BLaER1 (cell line): ENCODE data around the gene FAM124A.

ENCODE experiments used
- H3K27ac ChIP-seq: shearing (Covaris generic); formaldehyde crosslinking; 2 replicates; pipeline ENCODE4 v1.8.1; 2022
- H3K27me3 ChIP-seq: shearing (Covaris generic); formaldehyde crosslinking; 2 replicates; pipeline ENCODE4 v1.8.1; 2022
- H3K36me3 ChIP-seq: shearing (Covaris generic); formaldehyde crosslinking; 2 replicates; pipeline ENCODE4 v1.8.1; 2022
- H3K4me1 ChIP-seq: shearing (Covaris generic); formaldehyde crosslinking; 2 replicates; pipeline ENCODE4 v1.8.1; 2022
- H3K4me2 ChIP-seq: shearing (Covaris generic); formaldehyde crosslinking; 2 replicates; pipeline ENCODE4 v1.8.1; 2022
- H3K4me3 ChIP-seq: shearing (Covaris generic); formaldehyde crosslinking; 2 replicates; pipeline ENCODE4 v1.8.1; 2022
- H3K9ac ChIP-seq: shearing (Covaris generic); formaldehyde crosslinking; 2 replicates; pipeline ENCODE4 v1.8.1; 2022
- H3K9me3 ChIP-seq: shearing (Covaris generic); formaldehyde crosslinking; 2 replicates; pipeline ENCODE4 v1.8.1; 2022
- H4K20me1 ChIP-seq: shearing (Covaris generic); formaldehyde crosslinking; 2 replicates; pipeline ENCODE4 v1.8.1; 2022
- Cebpa-rat ChIP-seq: shearing (Covaris generic); IDR thresholded peaks from 2 replicates; pipeline ENCODE4 v1.8.1; 2022

The FAM124A gene

DNA sequence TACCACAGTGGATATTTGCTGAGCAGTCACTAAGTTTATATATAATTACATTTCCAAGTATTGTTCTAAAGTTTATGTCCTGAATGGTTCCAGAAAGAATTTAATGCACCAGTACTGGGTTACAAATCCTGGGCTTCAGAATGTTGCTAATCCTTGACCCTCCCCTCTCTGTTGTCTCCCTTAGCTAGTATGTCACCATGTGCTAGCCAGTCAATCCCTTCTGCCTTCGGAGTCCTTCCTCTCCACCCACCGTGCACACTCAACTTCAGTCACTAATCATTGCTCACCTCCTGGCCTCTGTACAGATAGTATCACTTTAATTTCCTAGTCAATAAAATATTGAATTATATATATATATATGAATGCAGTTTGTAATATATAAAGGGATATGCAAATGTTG lies 7.5 kb downstream of the FAM124A start:
- Histone ChIP-seq H3K4me3 (no peak overlapping the region), H4K20me1 (no peaks in the 10 kb centered on the region), H3K36me3 (no peaks in the 10 kb centered on the region), H3K27ac (no peak overlapping the region), H3K9ac (no peak overlapping the region), H3K9me3 (no peaks in the 10 kb centered on the region), H3K27me3 (peaks cover 1% of the 10 kb centered on the region; the same call in 1 of the 2 replicates), H3K4me2 (no peak overlapping the region), H3K4me1 (peaks cover 10% of the 10 kb centered on the region)
- no peak for TF ChIP-seq Cebpa-rat

DNA sequence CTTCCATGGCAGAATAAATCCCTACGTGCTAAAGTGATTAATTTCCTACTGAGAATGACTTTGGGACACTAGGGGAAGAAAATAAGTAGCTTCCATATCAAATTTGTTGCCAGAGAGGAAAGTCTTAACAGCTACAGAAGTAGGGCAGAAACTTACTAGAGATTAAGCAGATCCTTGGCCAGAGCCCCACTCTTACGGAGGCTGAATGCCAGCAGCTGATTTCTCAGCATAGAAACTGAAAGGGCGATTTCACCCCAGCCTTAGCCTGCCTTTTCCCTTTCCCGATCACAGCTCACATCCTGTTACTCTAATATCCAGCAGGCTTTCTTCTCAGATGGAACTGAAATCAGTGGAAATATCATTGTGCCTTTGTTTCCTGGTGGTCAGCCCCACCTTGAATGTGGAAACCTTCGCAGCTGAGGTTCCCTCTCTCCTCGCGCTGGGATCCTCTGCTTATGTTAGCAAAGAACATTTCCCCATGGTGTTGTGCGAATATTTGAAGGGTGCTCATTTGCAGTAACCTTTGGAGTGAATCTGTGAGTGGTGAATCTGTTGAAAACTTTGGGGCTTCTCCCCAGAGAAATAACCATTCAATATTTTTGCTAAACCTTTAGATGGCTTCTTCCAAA lies 8.4 kb downstream of the FAM124A start:
- no peak overlapping the region for H3K9ac ChIP-seq
- TF ChIP-seq Cebpa-rat: no peak

DNA sequence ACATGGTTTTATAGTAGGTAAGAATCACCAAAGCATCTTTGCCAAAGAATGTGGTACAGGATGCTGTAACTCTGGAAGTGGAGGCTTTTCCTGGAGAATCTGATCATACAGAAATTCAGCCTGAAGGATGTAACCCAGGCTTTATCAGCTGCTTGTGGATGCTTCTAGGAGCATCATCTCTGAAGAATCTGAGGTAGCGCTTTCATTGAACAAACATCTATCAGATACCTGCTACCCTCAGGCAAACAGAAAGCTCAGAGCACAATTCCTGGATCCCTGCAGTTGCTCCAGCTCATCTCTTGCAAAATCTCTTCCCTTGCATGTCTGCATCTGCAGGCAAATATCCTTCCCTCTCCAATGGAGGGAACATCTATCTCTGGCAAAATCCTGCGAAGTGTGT lies 9.3 kb downstream of the FAM124A start:
- Histone ChIP-seq H3K36me3 (no peaks in the 10 kb centered on the region), H3K9me3 (no peaks in the 10 kb centered on the region), H4K20me1 (no peaks in the 10 kb centered on the region), H3K4me3 (no peak overlapping the region), H3K4me1 (peaks cover 28% of the 10 kb centered on the region), H3K27me3 (no peaks in the 10 kb centered on the region), H3K27ac (no peak overlapping the region), H3K9ac (no peak overlapping the region), H3K4me2 (no peak overlapping the region)
- TF ChIP-seq Cebpa-rat: no peak

More for the DNA sequence above, 8.4 kb downstream of the FAM124A start:
- Histone ChIP-seq H3K27me3 (no peaks in the 10 kb centered on the region), H3K9me3 (no peaks in the 10 kb centered on the region), H3K4me2 (no peak overlapping the region), H3K36me3 (no peaks in the 10 kb centered on the region), H3K27ac (no peak overlapping the region), H4K20me1 (no peaks in the 10 kb centered on the region), H3K4me3 (no peak overlapping the region), H3K4me1 (peaks cover 19% of the 10 kb centered on the region)

DNA sequence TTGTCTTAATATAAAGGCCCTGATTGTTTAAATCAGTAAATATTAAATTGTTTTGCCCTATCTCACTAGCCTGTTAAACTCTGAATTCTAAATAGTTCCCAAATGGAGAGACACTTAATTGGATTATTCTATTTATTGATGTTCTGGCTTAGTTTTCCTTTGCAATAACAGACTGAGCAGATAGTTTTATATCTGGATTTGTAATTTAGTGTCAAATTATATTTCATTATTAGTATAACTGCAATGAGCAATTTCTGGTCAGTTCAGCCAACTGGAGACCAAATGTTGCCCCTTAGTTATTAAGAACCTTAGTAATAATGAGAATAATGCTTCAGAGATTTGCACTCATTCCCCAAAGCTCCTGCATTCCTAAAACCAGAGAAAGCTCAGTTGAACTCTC lies 10.1 kb downstream of the FAM124A start:
- Histone ChIP-seq H3K27me3 (no peaks in the 10 kb centered on the region), H3K4me3 (no peak overlapping the region), H3K27ac (no peak overlapping the region), H3K4me1 (peaks cover 36% of the 10 kb centered on the region), H3K9ac (no peak overlapping the region), H3K36me3 (no peaks in the 10 kb centered on the region), H4K20me1 (no peaks in the 10 kb centered on the region), H3K9me3 (no peaks in the 10 kb centered on the region), H3K4me2 (no peak overlapping the region)
- TF ChIP-seq Cebpa-rat: no peak

DNA sequence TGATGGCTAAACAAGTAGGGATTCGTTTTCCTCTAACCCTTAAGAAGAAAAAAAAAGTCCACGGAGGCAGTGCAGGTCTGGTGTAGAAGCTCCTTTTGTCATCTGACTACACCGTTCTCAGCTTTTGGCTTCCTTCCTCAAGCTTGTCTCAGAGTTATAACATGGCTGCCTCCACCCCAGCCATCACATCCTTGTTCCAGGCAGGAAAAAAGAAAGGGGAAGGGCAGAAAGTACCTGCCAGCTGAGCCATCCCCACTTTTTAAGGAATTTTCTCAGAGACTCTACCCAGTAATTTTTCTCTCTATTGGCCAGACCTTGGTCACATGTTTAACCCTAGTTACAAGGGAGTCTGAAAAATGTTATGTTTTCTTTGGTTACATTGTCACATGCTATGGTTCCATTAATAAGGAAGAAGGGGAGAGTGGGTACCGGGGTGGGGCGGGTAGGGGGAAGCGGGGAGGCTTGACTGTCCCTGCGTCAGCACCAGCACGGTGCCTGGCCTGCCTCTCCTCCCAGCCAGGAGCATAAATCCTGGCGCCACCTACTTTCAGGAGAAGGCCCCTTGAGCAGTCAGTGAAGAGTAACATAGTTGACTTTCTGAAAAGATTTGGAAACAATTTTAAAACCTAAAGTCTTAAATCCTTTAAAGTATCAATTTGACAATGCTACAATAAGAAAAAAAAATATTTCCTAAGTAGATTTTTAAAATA lies 11.1 kb downstream of the FAM124A start:
- no peak overlapping the region for H3K9ac ChIP-seq
- H4K20me1 ChIP-seq: no peaks in the 10 kb centered on the region
- H3K27ac ChIP-seq: no peak overlapping the region
- no peak overlapping the region for H3K4me2 ChIP-seq
- no peak for TF ChIP-seq Cebpa-rat
- H3K36me3 ChIP-seq: no peaks in the 10 kb centered on the region
- H3K27me3 ChIP-seq: no peaks in the 10 kb centered on the region
- peaks cover 46% of the 10 kb centered on the region for H3K4me1 ChIP-seq
- no peaks in the 10 kb centered on the region for H3K9me3 ChIP-seq
- no peak overlapping the region for H3K4me3 ChIP-seq

DNA sequence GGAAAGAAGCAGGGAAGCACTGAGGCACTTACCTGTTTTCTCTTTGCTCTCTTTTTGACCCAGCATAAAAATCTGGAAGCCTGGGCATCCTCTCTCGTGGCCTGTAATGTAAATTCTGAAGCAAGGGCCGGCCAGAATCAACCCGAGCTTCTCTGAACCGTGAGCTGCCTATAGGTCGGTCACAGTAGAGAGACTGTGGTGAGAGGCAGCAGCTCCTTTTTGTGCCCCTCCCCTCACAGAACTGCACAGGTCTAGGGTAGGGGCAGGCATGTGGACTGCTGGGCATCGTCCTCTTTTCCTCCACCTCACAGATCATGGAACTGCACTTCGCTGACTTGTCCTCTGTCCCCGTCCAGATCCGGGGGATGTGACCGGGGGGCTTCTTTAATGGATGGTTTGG lies 12.5 kb downstream of the FAM124A start:
- H3K4me1 ChIP-seq: peaks cover 52% of the 10 kb centered on the region
- no peak for TF ChIP-seq Cebpa-rat
- H3K36me3 ChIP-seq: no peaks in the 10 kb centered on the region
- H3K9me3 ChIP-seq: no peaks in the 10 kb centered on the region
- H3K9ac ChIP-seq: no peak overlapping the region
- H3K27ac ChIP-seq: peak overlapping the region; percentile 15; the same call in 1 of the 2 replicates
- H4K20me1 ChIP-seq: no peaks in the 10 kb centered on the region
- no peaks in the 10 kb centered on the region for H3K27me3 ChIP-seq
- peak overlapping the region; percentile 76 for H3K4me2 ChIP-seq
- H3K4me3 ChIP-seq: no peak overlapping the region

DNA sequence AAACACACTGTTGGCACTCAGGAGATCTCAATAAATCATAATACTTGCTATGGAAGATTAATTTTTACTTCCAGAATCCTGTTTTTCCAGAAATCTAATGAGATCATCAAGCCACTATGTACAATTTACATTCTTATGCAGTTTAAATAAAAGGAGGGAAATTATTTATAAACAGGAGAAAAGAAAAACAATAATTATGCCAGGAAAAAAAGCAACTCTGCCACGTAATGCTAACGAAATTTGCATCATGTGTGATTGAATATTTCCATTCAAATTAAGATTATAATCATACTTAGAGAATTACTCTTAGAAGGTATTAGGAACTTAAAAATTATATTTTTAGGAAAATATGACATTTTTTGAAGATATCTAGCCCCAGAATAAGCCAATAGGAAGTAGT lies 13.0 kb downstream of the FAM124A start:
- Histone ChIP-seq H3K4me2 (peak overlapping the region; percentile 76), H3K36me3 (no peaks in the 10 kb centered on the region), H3K27me3 (no peaks in the 10 kb centered on the region), H4K20me1 (no peaks in the 10 kb centered on the region), H3K4me1 (peaks cover 52% of the 10 kb centered on the region), H3K9me3 (no peaks in the 10 kb centered on the region), H3K27ac (peak overlapping the region; percentile 55; the same call in 1 of the 2 replicates), H3K9ac (no peak overlapping the region), H3K4me3 (no peak overlapping the region)
- TF ChIP-seq Cebpa-rat: no peak

DNA sequence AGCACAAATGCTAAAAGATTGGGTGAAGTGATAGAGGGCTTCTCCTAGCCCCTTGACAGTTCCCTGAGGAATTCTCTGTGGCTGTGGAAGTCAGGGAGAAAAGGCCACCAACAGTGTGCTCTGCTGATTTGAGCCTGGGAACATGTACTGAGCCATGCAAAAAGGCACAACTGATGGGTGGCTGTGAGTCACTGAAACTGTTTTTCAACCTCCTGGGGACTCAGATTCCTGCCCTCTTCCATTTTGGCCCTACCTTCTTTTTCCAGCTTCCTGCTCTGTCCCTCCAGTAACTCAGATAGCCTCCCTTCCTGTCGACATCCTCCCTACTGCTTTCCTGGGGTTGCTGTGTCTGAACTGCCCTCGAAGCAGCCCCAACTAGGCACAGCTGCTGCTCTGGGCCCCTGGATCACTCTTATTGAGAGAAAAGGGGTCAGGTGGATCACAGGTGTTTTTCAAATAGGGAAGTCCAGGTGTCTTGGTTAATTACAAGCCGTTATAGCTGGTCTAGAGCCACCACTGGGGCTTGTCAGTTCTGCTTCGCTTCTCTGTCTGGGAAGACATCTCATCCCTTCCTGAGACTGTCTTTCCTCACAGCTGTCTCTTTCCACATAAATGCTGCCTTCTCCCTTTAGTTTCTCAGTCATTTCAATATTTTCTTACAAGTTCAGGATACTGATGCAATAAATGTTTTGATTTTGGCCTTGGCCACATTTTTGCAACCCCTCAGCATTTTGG lies 13.7 kb downstream of the FAM124A start:
- H3K4me3 ChIP-seq: no peak overlapping the region
- TF ChIP-seq Cebpa-rat: no peak
- H4K20me1 ChIP-seq: no peaks in the 10 kb centered on the region
- no peak overlapping the region for H3K9ac ChIP-seq
- H3K9me3 ChIP-seq: no peaks in the 10 kb centered on the region
- peak overlapping the region; percentile 76 for H3K4me2 ChIP-seq
- peaks cover 52% of the 10 kb centered on the region for H3K4me1 ChIP-seq
- peak overlapping the region; percentile 55 for H3K27ac ChIP-seq
- H3K27me3 ChIP-seq: no peaks in the 10 kb centered on the region
- H3K36me3 ChIP-seq: no peaks in the 10 kb centered on the region

DNA sequence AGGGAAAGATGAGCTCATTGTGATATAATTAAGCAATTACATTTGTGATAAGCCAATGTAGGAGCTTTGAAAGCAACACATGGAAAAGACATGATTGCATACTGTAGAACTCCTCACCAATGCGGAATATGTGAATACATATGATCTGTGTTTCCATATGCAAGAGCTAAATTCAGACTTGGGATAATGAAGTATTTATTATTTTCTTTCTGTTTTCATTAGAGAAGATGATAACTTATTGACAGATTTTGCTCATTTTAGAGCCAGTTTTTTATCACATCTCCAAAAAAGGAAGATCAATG lies 14.2 kb downstream of the FAM124A start:
- H3K27ac ChIP-seq: peak overlapping the region; percentile 55
- no peak overlapping the region for H3K9ac ChIP-seq
- H3K9me3 ChIP-seq: no peaks in the 10 kb centered on the region
- no peaks in the 10 kb centered on the region for H3K36me3 ChIP-seq
- TF ChIP-seq Cebpa-rat: no peak
- no peaks in the 10 kb centered on the region for H4K20me1 ChIP-seq
- no peaks in the 10 kb centered on the region for H3K27me3 ChIP-seq
- no peak overlapping the region for H3K4me3 ChIP-seq
- H3K4me2 ChIP-seq: peak overlapping the region; percentile 76
- peaks cover 52% of the 10 kb centered on the region for H3K4me1 ChIP-seq

DNA sequence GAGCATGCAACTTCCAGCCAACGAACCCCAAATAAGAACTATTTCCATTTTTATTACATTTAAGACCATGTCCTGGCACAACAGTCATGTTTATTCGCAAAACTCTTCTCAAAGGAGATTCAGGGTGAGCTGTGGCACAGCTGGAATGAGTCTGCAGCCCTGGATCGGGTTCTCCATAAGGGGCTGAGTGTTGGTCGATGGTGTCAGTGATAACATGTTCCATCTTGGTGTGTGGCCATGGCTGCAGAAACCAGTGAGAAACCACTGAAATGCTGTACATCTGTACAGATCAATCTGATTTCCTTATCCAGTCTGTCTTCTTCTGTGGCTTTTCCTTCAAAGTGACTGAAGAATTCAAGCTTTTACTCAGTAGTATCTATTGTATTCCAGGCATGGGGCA lies 15.2 kb downstream of the FAM124A start:
- no peak overlapping the region for H3K9ac ChIP-seq
- H3K4me2 ChIP-seq: peak overlapping the region; percentile 51
- H4K20me1 ChIP-seq: no peaks in the 10 kb centered on the region
- H3K27me3 ChIP-seq: no peaks in the 10 kb centered on the region
- H3K4me3 ChIP-seq: no peak overlapping the region
- no peak for TF ChIP-seq Cebpa-rat
- peaks cover 52% of the 10 kb centered on the region for H3K4me1 ChIP-seq
- no peaks in the 10 kb centered on the region for H3K9me3 ChIP-seq
- H3K36me3 ChIP-seq: no peaks in the 10 kb centered on the region
- 0 out of 2 replicates have a peak overlapping the region, but pooled peaks have one; percentile 55 for H3K27ac ChIP-seq
